Activated CD4-positive, alpha-beta T cell treated with anti-CD3 and anti-CD28 coated beads, Interleukin-2, amount 50 U/mL, for 16 hours (primary cell): ENCODE results near the gene KIF16B.
"Not testable (repeated sequence)": the region's sequence is repeated elsewhere in the genome, so short reads cannot be mapped to it uniquely, and the experiment has no call there.

Experiments used
- DNase-seq: peaks from one replicate; pipeline ENCODE4 v3.0.0-alpha.2; 2020

The KIF16B gene

DNA sequence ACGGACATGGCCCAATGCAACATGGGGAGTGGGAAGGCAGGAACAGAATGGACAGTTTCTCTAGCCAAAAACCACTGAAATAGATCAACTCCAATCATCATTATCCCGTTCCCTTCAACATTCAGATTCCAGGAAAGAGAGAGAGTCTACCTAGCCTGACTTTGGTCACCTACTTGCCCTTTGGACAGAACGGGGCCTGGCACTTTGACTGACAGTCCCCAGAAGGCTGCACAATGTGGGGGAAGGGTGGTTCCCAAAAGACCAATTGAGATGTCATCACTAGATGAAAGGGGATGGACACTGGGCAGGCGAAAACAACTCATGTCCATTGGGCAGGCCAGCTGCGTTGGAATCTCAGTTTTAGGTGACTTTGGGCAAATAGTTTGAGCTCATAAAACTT lies 15.0 kb upstream of the KIF16B start:
- no peak for DNase-seq

GRCh38 chr20:16587066-16587465 lies 13.8 kb upstream of the KIF16B start:
- no peak for DNase-seq

GRCh38 chr20:16583474-16583873 lies 10.2 kb upstream of the KIF16B start:
- no peak for DNase-seq

- DNase-seq, result no peak
These were observed 8.0 kb upstream of the KIF16B start for GRCh38 chr20:16581241-16581640.

DNA sequence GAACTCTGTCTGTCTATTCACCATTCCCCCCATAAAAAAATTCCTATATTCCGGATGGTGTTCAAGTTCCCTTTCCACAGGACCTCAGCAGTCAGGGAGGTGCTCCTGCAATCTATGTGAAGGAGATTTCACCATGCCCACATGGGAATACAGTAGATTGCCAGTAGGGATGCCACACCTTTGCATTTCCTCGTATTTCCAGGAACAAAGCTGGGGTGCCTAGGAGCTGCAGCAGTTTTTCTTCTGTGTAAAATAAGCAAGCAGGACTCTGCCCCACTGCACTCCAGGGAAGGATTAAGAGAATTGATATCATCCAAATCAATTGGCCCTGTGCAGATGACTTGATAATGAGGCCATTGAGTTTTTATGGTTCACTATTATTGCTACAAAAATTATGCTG lies 7.4 kb upstream of the KIF16B start:
- no peak for DNase-seq

- DNase-seq, result no peak
These were observed 6.9 kb upstream of the KIF16B start for GRCh38 chr20:16580147-16580546.

DNA sequence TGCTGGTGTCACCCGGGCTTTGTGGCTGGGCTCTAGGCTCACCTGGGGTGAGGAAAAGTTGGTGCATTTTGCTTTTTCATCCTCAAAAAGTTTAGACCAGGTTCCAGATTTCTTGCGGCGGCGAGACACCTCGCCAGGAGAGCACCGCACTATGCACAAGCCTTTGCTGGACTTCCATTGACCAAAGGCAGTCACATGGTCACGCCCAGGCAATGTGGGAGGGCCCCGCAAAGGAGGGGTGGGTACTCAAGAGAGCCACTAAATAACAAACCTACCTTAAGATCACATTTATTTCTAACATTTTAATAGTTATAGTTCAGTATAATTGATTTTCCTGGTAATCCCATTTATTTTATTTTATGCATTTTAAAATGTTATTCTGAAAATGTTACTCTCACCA lies 3.0 kb upstream of the KIF16B start:
- DNase-seq, result no peak

GRCh38 chr20:16575390-16576140 lies 2.3 kb upstream of the KIF16B start:
- no peak for DNase-seq

- DNase-seq, result peak; percentile 90
These were observed 1.6 kb upstream of the KIF16B start for GRCh38 chr20:16574656-16575355.

DNA sequence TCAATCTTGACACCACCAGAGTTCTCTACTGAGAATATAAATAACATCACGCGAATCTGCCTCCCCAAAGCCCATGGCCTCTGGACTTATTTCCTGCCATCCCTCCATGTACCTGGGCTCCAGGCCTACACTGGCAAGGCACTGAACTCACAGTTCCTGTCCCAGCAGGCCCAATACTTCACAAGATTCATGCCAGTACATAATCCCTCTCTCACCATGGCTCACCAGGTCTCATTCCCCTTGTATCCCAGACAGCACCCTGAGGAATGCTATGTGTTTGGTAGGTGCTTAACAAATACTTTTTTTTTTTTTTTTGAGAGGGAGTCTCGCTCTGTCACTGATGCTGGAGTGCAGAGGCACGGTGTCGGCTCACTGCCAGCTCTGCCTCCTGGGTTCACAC lies 1.9 kb downstream of the KIF16B start:
- DNase-seq, result no peak

- DNase-seq, result no peak
These were observed 3.7 kb downstream of the KIF16B start for GRCh38 chr20:16569246-16570153.

DNA sequence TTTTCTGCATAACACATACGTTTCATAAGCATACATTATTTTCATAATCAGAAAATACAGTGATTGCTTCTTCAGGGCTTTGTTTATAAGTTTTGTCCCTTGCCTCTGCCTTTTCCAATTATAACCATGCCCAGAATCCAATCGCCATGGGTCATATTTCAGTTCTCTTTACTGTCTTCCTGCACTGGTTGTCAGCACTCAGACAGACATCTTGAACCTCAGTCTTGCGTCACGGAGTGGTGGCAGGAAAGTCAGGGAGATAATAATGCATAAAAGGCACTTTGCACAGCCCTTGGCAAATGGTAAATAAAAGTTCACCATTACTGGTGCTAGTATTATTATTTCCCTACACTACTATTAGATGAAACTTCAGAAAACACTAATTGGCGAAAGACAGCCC lies 7.2 kb downstream of the KIF16B start:
- DNase-seq, result no peak

DNA sequence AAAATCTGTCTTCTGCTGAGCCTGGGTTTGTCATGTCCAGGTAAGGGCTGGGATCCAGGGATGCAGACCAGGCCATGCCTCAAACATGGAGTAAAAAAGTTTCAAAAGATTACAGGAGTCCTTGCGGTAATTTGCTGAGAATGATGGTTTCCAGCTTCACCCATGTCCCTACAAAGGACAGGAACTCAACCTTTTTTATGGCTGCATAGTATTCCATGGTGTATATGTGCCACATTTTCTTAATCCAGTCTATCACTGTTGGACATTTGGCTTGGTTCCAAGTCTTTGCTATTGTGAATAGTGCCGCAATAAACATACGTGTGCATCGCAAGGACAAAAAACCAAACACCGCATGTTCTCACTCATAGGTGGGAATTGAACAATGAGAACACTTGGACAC lies 9.2 kb downstream of the KIF16B start:
- DNase-seq, result not testable (repeated sequence)

- no peak for DNase-seq
These were observed 10.0 kb downstream of the KIF16B start for GRCh38 chr20:16563066-16563806.

- no peak for DNase-seq
These were observed 11.0 kb downstream of the KIF16B start for GRCh38 chr20:16562259-16562658.

DNA sequence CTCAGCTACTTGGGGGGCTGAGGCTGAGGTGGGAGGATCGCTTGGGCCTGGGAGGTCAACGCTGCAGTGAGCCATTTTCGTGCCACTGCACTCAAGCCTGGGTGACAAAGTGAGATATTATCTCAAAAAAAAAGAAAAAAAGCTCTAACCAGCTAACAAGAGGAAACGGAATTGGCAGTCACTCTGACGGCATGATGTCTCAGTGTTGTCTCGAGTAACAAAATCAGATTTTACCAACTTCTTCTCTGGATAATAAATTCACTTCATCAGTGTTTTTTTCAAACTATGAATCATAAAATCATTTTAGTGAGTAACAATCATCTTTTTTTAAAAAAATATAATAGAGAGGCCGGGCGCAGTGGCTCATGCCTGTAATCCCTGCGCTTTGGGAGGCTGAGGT lies 12.6 kb downstream of the KIF16B start:
- no peak for DNase-seq

DNA sequence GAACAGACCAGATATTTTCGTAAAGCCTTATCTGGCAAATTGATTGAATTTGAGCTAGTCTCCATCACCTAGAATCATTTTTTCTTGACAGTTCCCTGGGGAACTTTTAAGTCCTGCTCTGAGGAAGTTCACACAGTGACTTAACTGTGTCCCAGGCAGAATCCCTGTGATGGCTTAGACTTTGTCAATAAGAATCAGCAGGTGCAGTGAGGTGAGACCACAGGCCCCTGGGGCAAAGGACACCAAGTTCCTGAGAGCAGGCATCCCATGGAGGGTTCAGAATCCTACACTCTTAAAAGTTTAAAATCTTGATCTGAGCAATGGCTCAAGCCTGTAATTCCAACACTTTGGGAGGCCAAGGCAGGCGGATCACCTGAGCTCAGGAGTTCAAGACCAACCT lies 13.0 kb downstream of the KIF16B start:
- DNase-seq, result no peak

DNA sequence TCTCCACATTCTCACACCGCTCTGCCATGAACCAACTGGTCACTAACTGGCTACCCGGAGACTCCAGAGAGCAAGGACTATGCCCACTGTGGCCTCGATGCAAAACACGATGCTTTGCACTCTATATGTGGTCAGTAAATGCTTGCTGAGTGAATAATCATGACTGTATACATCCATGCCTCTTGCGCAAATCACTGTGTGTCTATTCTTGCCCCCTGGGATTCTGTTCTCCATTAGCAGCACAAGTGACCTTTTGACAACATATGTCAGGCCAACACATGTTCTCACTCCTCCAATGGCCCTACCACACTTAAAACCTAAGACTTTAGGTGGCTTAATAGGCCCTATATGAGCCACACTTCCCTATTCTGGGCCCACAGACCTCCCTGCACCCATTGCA lies 16.9 kb downstream of the KIF16B start:
- DNase-seq, result no peak

DNA sequence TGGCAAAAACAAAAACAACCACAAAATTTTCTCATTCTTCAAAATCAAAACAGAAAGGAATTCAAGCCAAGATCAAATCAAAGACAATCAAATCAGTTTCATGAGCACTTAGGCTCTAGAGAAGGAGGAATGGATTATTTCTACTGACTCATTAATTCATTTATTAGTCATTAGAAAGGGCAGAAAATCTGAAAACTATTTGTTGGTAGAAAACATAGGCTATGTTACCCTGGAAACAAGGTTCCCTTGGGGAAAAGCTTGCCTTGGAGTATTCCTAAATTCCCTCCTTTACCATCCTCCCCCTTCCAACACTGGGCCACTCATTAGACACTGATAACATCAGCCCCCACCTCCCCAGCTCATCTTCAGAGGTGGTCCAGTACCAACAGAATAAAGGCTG lies 17.5 kb downstream of the KIF16B start:
- DNase-seq, result no peak

DNA sequence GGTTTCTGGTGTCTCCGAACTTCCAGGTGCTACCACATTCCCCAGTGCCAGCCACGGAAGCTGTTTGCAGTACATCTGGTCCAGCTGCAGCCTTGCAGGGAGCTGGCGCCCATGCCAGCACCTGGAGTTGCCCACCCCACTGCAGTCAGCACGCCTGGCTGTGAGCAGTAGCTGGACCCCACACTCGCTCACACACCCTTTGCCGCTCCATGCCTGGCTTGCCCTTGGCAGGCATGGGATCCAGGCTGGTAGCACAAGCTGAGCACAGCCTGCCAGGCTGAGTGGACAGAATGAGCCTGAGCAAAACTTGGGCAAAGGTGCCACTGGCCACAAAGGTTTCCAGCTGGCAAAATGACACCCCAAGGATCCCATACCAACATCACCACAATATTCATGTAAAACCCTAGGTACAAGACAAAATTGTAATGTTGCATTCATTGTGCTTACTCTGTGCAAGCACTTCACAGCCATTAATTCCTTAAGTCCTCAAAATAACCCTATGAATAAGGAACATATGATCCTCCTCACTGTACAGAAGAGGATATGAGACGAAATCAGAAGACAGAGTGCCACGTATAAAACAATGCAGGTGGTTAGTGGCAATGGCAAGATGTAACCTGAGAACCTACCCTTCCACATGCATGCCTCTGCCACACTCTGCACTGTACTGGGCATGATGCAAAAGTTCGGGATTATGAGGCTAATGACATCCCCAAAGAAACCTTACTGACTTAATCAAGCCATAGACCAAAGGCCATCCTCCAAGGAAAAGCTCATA lies 18.3 kb downstream of the KIF16B start:
- DNase-seq, result no peak

DNA sequence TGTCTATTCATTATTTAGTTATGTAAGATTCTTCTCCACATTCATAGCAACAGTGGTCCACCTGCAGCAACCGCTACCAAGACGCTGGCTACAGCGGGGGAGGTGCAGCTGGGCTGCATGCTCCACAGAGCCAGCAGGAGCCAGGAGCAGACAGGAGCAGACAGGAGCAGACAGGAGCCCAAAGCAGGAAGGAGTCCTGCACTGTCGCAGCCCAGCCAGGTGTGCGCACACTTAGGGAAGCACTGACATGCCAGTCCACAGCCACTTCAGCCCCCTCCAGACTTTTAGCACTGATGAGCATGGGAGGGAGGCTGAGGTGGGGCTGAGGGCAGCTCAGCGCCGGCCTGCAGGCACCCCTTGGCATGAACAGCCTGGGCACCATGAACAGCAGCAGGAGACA lies 19.6 kb downstream of the KIF16B start:
- no peak for DNase-seq

- no peak for DNase-seq
These were observed 20.1 kb downstream of the KIF16B start for GRCh38 chr20:16553101-16553500.
